Renal pelvis (tissue), 4 donors: ENCODE measurements around the gene SSH3. TPM values are rescaled to one million over a fixed set of nuclear protein-coding genes. Genes with fewer than 3 reads are reported as not detected.

Experiments used
- DNase-seq: peaks from one replicate; pipeline ENCODE4 v3.0.0-alpha.2; 2013
- polyA plus RNA-seq, 3 donors: library from polyadenylated mRNA; unstranded; fragments of 120-200 nt; gene quantifications; one replicate each; pipeline ENCODE4 v1.2.1, GENCODE V29; 2013; ENCODE audit not compliant: insufficient read length in 3 of 3

Gene SSH3
- polyA plus RNA-seq, 3 donors, result 26.5 to 31.0 (median 29.8) TPM

DNA sequence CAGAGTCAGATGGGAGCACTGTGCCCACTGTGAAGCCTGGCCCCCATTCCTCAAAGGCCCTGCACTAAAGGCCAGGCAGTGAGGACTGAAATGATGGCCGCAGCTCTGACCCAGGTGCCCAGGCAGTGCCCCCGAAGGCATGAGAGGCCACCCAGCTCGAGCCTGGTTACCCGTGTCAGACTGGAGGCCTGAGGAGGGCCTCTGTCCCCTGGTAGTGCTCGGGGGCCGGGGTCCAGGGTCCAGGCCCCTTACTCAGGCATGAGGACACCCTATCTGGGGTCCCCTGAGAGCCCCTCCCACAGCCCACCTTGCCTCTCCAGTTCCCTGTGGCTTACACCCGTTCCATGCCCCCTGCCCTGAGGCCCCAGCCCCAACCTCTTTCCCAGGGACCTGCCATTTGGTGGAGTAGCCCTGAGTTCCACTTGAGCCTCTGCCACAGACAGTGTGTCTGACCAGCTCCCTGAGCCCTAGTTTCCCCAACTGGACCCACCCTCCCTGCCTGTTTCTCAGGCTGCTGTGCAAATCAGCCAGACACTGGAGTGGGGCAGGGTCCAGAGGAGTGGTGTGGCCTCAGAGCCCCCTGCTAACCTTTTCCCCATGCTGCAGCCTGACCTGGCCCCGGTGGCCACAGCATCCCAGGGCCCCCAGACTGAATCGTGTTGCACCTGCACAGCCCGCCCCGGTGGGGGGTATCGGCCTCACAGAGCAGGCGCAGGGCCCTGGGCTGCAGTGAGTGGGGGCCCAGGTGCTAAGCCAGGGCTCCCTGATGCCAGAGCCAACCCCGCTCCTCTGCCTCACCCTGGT is 25.0 kb upstream of the SSH3 start:
- no peak for DNase-seq

DNA sequence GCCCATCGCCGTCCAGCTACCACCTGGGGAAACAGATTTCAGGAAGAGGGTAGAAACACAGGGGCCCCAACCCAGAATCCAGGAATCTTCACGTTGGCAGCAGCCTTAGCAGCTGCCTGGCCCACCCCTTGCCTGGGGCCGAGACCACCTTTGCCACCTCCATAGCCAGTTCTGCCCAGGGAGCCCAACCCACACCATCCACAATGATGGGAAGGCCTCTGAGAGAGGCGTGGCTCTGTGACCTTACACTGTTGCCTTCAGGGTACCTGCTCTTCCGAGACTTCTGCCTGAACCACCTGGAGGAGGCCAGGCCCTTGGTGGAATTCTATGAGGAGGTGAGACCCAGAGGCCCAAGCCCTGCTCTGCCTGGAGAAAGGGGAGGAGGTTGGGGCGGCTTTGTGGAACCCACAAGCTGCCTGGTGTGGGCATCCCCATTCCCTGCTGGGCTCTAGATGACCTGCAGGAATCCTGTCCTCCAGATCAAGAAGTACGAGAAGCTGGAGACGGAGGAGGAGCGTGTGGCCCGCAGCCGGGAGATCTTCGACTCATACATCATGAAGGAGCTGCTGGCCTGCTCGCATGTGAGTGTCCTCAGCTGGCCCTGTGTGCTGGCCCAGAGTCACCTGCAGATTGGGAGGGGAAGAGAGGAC is 24.3 kb upstream of the SSH3 start:
- DNase-seq, result no peak

DNA sequence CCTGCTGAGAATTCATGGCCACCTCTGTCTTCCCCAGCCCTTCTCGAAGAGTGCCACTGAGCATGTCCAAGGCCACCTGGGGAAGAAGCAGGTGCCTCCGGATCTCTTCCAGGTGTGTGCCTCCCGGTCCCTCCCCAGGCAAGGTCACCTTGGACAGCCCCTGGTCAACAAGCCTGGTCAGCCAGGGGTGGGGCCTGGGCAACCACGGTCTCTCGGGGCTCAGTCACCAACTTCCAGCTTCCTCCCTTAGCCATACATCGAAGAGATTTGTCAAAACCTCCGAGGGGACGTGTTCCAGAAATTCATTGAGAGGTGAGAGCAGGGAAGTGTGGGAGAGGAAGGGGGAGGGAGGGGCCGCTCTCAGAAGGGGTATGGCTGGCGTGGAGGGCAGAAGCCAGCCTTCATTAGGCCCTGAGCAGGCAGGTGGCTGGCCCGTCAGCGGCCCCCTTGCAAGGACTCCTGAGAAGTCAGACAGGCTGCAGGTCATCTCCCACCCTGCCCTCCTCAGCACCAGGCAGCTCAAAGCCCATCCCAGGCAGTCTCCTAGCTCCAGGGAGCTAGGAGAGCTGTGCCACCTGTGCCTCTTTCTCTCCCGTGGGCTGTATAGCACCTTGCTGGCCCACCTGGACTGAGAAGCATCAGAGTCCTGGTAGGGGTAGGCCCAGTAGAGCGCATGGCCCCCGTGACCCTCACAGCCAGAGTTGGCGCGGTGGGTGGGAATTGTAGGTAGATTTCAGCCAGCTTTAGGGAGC is 23.6 kb upstream of the SSH3 start:
- no peak for DNase-seq

DNA sequence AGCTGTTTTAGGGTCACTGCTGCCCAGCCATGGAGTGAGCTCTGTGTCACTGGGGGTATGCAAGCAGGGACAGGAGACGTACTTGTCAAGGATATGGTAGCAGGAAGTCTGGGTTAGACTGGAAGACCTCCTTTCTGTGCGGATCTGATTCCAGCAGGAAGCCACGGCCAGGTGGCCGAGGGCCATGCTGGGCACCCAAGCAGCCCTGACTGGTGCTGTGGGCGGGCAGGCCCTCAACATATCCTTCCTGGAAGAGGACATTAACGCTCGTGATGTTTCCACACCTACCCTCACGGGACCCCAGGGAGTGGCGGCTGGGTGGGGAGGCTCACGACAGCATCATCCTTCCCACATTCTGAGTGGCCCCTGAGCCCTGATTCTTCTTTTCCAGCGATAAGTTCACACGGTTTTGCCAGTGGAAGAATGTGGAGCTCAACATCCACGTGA is 23.0 kb upstream of the SSH3 start:
- no peak for DNase-seq

DNA sequence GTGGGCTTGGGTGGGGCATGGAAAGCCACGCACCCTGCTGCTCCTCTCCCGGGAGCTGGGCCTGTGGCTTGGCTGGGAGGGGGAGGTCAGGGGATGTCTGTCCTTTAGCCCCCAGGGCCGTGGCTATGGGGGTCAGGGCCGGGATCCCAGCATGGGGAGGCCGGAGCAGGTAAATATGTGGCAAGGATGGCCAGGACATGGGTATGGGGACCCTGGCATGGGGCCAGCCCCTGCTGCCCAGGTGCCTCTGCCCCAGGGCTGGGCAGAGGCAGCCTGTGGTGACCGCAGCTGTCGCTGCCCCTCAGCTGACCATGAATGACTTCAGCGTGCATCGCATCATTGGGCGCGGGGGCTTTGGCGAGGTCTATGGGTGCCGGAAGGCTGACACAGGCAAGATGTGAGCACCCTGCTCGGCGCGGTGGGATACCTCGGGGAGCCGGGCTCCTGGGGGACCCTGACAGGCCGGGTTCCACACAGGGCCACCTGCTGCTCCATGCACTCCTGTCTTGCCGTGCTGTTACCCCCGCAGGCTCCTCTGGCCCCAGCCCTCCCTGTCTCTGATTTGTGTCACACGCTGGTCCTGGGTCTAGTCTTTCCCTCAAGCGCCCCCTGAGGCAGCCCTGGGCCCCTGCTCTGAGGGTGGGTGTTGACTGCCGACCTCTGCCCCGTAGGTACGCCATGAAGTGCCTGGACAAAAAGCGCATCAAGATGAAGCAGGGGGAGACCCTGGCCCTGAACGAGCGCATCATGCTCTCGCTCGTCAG is 22.4 kb upstream of the SSH3 start:
- no peak for DNase-seq

DNA sequence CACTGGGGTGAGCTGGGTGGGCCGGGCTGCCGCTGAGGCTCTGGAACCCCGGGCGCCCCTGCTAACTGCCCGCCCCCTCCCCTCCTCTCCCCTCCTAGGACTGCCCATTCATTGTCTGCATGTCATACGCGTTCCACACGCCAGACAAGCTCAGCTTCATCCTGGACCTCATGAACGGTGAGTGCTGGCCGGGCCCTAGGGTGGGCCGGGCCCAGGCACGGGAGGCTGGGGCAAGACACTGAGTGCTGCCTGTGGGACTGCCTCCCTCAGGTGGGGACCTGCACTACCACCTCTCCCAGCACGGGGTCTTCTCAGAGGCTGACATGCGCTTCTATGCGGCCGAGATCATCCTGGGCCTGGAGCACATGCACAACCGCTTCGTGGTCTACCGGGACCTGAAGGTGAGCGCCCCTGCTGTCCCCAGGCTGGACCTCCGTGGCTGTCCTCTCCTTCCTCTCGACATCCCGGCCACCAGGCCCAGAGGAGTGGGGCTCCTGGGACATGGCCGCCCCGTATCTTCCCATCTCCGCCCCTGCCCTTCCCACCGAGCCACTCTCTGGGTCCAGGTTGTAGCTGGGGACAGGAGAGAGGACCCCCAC is 21.7 kb upstream of the SSH3 start:
- no peak for DNase-seq

DNA sequence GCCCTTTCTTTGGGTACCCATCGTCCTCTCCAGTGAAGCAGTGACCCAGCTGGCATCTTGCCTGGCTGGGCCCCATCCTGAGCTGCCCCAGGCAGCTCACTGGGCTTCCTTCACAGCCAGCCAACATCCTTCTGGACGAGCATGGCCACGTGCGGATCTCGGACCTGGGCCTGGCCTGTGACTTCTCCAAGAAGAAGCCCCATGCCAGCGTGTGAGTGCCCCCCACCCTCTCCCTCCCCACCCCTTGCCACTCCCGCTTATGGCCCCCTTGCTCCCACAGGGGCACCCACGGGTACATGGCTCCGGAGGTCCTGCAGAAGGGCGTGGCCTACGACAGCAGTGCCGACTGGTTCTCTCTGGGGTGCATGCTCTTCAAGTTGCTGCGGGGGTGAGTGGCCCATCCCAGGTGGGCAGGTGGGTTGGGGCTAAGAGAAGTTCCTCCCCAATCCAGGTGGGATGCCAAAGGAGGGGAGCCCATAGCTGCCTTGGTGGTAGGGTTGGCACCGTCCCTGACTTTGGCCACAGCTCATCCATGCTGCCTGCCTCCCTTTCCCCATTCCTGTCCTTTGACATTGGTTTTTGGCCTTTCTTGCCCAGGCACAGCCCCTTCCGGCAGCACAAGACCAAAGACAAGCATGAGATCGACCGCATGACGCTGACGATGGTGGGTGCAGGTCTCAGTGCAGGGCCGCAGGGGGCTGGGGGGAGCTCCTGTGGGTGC is 21.0 kb upstream of the SSH3 start:
- no peak for DNase-seq

DNA sequence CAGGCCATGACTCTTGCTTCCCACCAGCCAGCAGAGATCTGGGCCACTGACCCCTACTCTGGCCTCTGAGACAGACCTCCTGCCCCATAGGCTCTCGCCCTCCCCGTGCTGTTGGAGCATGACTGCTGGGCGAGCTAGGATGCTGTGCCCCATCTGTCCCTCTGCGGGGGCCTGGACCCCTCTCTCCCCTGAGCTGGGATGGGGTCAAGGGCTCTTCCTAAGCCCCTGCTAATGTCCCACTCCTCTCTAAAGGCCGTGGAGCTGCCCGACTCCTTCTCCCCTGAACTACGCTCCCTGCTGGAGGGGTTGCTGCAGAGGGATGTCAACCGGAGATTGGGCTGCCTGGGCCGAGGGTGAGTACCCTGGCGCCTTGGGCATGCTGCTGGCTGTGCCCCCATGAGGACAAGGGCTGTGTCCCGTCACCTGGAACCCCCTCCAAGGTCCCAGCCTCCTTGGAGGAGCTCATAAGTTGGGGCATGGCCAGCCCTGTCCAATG is 20.4 kb upstream of the SSH3 start:
- no peak for DNase-seq

DNA sequence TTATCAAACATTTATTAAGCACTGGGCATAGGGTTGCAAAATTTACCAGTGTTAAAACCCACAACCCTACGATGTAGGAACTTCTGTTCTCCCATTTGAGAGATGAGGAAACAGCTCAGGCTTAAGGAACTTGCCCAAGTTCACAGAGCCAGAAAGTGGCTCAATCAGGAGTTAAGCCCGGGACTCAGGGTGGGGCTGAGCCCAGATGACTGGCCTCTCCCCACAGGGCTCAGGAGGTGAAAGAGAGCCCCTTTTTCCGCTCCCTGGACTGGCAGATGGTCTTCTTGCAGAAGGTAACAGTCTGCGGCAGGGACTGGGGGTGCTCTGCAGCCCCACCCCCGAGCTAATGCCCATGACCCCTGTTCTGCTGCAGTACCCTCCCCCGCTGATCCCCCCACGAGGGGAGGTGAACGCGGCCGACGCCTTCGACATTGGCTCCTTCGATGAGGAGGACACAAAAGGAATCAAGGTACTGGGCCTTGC is 19.8 kb upstream of the SSH3 start:
- DNase-seq, result no peak

DNA sequence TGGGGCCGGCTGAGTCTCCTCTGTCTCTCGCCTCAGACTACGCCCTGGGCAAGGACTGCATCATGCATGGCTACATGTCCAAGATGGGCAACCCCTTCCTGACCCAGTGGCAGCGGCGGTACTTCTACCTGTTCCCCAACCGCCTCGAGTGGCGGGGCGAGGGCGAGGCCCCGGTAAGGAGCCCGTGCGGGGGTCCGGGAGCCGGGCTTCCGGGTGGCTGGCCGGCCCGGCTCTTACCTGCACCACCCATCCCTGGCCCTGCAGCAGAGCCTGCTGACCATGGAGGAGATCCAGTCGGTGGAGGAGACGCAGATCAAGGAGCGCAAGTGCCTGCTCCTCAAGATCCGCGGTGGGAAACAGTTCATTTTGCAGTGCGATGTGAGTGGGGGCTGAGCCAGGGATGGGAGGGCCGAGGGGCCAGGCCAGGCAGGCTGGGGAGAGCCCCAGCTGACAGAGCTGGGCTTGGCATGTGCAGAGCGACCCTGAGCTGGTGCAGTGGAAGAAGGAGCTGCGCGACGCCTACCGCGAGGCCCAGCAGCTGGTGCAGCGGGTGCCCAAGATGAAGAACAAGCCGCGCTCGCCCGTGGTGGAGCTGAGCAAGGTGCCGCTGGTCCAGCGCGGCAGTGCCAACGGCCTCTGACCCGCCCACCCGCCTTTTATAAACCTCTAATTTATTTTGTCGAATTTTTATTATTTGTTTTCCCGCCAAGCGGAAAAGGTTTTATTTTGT is 18.4 kb upstream of the SSH3 start:
- no peak for DNase-seq

DNA sequence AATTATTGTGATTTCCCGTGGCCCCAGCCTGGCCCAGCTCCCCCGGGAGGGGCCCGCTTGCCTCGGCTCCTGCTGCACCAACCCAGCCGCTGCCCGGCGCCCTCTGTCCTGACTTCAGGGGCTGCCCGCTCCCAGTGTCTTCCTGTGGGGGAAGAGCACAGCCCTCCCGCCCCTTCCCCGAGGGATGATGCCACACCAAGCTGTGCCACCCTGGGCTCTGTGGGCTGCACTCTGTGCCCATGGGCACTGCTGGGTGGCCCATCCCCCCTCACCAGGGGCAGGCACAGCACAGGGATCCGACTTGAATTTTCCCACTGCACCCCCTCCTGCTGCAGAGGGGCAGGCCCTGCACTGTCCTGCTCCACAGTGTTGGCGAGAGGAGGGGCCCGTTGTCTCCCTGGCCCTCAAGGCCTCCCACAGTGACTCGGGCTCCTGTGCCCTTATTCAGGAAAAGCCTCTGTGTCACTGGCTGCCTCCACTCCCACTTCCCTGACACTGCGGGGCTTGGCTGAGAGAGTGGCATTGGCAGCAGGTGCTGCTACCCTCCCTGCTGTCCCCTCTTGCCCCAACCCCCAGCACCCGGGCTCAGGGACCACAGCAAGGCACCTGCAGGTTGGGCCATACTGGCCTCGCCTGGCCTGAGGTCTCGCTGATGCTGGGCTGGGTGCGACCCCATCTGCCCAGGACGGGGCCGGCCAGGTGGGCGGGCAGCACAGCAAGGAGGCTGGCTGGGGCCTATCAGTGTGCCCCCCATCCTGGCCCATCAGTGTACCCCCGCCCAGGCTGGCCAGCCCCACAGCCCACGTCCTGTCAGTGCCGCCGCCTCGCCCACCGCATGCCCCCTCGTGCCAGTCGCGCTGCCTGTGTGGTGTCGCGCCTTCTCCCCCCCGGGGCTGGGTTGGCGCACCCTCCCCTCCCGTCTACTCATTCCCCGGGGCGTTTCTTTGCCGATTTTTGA is 17.5 kb upstream of the SSH3 start:
- no peak for DNase-seq

DNA sequence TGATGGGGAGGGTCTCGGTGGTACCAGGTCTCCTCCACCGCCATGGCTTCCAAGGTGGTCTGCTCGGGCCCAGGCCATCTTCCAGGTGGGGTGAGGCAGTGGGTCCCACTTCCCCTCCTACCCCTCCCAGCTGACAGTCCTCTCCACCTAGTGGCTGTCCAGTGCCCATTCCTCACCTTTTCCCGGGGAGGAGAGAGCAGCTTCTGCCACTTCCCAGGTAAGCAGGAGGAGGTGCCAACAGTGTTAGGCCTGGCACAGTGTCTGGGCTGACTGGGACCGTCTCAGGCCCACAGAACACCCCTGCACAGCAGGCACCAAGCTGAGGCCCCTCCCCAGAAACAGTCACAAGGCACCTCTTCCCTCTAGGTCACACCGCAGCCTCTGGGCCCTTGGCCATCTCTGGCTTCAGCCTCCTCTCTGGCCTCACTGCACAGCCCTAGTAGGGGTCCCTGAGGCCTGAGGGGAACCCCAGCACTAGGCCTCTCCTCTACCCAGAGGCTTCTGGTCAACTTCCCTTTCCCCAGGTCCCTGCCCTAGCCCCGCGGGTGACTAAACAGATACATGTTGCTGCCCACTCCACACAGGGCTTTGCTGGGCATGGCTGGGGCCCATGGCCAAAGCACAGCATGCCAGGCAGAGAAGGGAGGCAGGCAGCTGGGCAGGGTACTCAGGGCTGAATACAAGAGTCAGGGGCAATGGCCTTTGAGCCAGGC is 16.6 kb upstream of the SSH3 start:
- no peak for DNase-seq

DNA sequence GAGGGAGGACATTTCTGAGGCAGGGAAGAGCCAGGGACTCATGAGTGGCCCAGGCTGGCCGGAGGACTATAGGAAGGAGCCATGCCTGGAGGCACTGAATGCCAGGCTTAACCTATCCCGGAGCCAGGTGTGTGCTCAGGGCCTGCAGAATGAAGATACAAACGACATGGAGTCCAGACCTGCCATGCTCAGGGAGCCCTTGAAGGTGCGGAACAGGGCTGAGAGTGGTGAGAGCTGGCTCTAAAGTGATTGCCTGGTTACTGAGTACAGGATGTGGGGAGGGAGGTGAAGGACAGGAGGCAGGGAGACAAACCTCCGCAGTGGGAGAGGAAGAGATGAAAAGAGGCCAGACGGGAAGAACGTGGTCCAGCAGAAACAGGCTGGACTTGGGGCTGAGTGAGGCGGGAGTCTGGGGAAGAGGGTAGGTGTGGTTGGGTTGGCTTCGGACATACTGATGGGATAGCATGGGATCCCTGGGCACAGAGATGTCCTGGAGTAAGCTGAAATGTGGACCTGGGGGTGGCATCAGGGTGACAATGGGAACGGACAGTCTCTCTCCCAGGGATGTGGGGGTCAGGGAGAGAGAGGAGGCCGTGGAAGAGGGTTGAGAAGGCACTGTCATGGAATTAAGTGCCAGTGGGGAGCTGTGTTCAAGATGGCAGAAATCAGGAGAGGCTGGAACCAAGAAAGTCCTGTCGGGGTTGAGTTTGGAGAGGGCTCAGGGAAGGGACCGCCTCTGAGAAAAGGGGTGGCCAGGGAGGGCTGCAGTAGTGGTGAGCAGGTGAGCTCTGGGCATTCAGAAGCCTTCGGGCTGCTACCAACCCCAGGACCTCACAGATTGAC is 15.8 kb upstream of the SSH3 start:
- DNase-seq, result no peak

DNA sequence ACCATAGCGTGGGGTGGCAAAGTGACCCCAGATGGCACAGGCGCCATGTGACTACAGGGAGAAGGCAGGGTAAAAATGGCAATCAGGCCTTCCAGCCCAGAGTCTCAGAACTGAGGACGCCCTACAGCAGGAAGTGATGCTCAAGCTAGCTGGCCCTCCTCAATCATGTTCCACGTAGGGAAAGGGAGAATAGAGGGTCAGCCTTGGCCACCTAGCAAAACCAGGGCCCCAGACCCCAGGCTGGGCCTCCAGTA is 15.2 kb upstream of the SSH3 start:
- DNase-seq, result no peak

DNA sequence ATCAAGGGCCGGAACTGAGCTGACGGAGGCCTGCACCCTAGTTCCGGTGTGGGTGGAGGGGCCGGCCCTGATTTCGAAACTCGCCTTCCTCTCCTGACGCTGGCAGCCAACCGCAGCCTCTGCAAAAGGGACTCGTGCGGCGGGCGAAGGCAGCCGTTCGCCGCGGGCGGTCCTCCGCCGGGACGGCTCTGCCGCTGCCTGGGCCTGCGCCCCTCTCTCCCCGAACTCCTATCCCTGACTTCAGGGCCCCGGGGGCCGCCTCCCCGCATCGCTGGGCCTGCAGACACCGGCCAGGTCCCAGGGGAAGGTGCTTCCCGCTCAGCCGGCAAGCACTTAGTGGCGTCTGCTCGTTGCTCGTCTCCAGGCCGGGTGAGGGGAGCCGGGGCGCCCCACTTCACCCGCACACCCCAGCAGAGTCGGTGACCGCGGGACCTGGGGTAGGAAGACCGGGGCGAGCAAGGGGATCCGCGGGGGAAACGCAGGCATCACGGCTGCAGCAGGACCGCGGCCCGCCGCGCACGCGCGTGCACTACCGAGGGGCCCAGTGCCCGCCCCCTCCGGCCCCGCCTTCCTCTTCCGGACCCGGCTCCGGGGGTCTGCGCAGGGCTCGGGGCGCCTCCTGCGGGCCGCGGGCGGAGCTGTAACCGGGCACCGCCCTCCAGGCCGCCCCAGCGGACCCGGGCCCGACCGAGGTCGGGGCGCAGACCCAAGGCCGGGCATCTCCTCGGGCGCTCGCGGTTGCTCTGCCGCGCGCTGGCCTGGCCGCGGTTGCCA is 14.7 kb upstream of the SSH3 start:
- peak; percentile 89 for DNase-seq

DNA sequence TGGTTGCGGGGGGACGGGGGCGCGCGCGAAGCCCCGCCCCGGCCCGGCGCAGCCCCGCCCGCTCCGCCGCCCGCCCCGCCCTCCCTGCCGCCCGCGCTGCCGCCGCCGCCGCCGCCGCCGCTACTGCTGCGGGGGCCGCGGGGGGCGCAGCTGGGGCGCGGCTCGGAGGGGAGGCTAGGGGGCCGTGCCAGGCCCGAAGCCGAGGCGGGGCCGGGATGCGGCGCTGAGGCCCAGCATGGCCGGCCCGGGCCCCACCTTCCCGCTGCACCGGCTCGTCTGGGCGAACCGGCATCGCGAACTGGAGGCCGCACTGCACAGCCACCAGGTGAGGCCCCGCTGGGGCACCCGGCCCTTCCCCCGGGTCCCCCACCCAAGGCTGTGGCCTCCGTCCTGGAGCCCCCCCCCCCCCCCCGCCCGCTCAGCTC is 14.1 kb upstream of the SSH3 start, which contains the start of gene ANKRD13D:
TSS of gene ANKRD13D (plus strand) at position 78 of the 425 bp plus-strand sequence. CDS start at position 236, 158 bp downstream.
- no peak for DNase-seq
